PC-3 (cell line): ENCODE measurements around the gene COP1.

Source experiments
- EZH2 ChIP-seq: fragments of 300-600 bp; sonication (generic); IDR thresholded peaks from one replicate; pipeline ENCODE4 v1.6.1; 2017; ENCODE audit warnings: antibody characterized with exemption, mild to moderate bottlenecking, low read length; ENCODE audit not compliant: unreplicated experiment
- EZH2phosphoT487 ChIP-seq: fragments of 300-600 bp; sonication (generic); IDR thresholded peaks from 2 replicates; pipeline ENCODE4 v1.6.1; 2018; ENCODE audit warnings: mild to moderate bottlenecking, antibody characterized with exemption, low read length, borderline replicate concordance
- TF ChIP-seq, protein P1 (sequence below): fragments of 300-600 bp; sonication (generic); conservative IDR thresholded peaks from 2 replicates; pipeline ENCODE4 v1.5.1; 2017; ENCODE audit warnings: antibody characterized with exemption, low read depth, mild to moderate bottlenecking, low read length

DNA sequence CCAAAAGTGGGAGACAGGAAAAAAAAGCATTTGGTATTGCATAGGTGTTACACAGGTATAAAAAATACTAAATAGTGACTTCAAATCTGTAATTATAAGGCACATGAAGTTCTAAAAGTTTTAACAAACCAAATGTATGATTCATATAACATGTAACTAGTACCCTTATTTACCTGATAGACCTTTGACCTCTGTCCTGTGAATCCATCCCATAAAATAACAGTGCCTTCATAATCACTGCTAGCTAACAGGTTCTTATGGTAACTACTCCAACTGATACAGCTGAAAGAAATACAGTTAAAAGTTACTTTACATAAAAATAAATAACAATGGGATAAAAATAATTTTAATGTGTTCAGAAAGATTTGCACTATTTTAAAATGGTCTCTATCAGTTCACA, 163.5 kb downstream of the COP1 start:
- TF ChIP-seq, protein P1, sequence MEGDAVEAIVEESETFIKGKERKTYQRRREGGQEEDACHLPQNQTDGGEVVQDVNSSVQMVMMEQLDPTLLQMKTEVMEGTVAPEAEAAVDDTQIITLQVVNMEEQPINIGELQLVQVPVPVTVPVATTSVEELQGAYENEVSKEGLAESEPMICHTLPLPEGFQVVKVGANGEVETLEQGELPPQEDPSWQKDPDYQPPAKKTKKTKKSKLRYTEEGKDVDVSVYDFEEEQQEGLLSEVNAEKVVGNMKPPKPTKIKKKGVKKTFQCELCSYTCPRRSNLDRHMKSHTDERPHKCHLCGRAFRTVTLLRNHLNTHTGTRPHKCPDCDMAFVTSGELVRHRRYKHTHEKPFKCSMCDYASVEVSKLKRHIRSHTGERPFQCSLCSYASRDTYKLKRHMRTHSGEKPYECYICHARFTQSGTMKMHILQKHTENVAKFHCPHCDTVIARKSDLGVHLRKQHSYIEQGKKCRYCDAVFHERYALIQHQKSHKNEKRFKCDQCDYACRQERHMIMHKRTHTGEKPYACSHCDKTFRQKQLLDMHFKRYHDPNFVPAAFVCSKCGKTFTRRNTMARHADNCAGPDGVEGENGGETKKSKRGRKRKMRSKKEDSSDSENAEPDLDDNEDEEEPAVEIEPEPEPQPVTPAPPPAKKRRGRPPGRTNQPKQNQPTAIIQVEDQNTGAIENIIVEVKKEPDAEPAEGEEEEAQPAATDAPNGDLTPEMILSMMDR = no peak
- TF ChIP-seq EZH2 (no peak), EZH2phosphoT487 (no peak)
